ENCODE data around the gene REEP6.
"Not testable (repeated sequence)": the region's sequence is repeated elsewhere in the genome, so short reads cannot be mapped to it uniquely, and the experiment has no call there.

Gene REEP6

GRCh38 chr19:1514295-1514661, 23.3 kb downstream of the REEP6 start:
- Histone ChIP-seq H3K27me3 (replicated peaks; ENCODE audit: control insufficient read depth, insufficient read depth, low read length) (peaks cover 12% of the 10 kb centered on the region), H3K4me3 (ENCODE audit: low read length) (no peak overlapping the region), H3K9ac (ENCODE audit: low read length) (no peak overlapping the region), H3K9me3 (ENCODE audit: control insufficient read depth, low read length) (peaks cover 3% of the 10 kb centered on the region), H3K36me3 (ENCODE audit: control insufficient read depth, insufficient read depth, low read length, severe bottlenecking) (no peaks in the 10 kb centered on the region), H3K4me1 (ENCODE audit: control insufficient read depth, insufficient read depth, low read length) (peaks cover 3% of the 10 kb centered on the region)
- DNase-seq (ENCODE audit: low read depth), result no peak

GRCh38 chr19:1514986-1515721, 24.2 kb downstream of the REEP6 start:
- no peak for DNase-seq (ENCODE audit: low read depth)
- Histone ChIP-seq H3K27me3 (replicated peaks; ENCODE audit: control insufficient read depth, insufficient read depth, low read length) (peaks cover 12% of the 10 kb centered on the region), H3K4me3 (ENCODE audit: low read length) (no peak overlapping the region), H3K9me3 (ENCODE audit: control insufficient read depth, low read length) (peaks cover 3% of the 10 kb centered on the region), H3K36me3 (ENCODE audit: control insufficient read depth, insufficient read depth, low read length, severe bottlenecking) (no peaks in the 10 kb centered on the region), H3K4me1 (ENCODE audit: control insufficient read depth, insufficient read depth, low read length) (peaks cover 3% of the 10 kb centered on the region), H3K9ac (ENCODE audit: low read length) (no peak overlapping the region)

- no peaks in the 10 kb centered on the region for H3K36me3 ChIP-seq (ENCODE audit: control insufficient read depth, insufficient read depth, low read length, severe bottlenecking)
- no peak for DNase-seq (ENCODE audit: low read depth)
- peaks cover 3% of the 10 kb centered on the region for H3K4me1 ChIP-seq (ENCODE audit: control insufficient read depth, insufficient read depth, low read length)
- no peak overlapping the region for H3K4me3 ChIP-seq (ENCODE audit: low read length)
- H3K9ac ChIP-seq (ENCODE audit: low read length), result no peak overlapping the region
- H3K27me3 ChIP-seq (replicated peaks; ENCODE audit: control insufficient read depth, insufficient read depth, low read length), result peaks cover 12% of the 10 kb centered on the region
- H3K9me3 ChIP-seq (ENCODE audit: control insufficient read depth, low read length), result peaks cover 3% of the 10 kb centered on the region
These were observed 25.4 kb downstream of the REEP6 start for GRCh38 chr19:1516395-1516753.

- no peak for DNase-seq (ENCODE audit: low read depth)
- no peaks in the 10 kb centered on the region for H3K36me3 ChIP-seq (ENCODE audit: control insufficient read depth, insufficient read depth, low read length, severe bottlenecking)
- H3K9me3 ChIP-seq (ENCODE audit: control insufficient read depth, low read length), result peaks cover 3% of the 10 kb centered on the region
- H3K4me3 ChIP-seq (ENCODE audit: low read length), result no peak overlapping the region
- H3K4me1 ChIP-seq (ENCODE audit: control insufficient read depth, insufficient read depth, low read length), result no peaks in the 10 kb centered on the region
- H3K9ac ChIP-seq (ENCODE audit: low read length), result no peak overlapping the region
- peaks cover 22% of the 10 kb centered on the region for H3K27me3 ChIP-seq (replicated peaks; ENCODE audit: control insufficient read depth, insufficient read depth, low read length)
These were observed 27.5 kb downstream of the REEP6 start for GRCh38 chr19:1518471-1518870.

GRCh38 chr19:1519802-1520201, 28.8 kb downstream of the REEP6 start:
- H3K4me1 ChIP-seq (ENCODE audit: control insufficient read depth, insufficient read depth, low read length); DNase-seq (ENCODE audit: low read depth); H3K9me3 ChIP-seq (ENCODE audit: control insufficient read depth, low read length); H3K9ac ChIP-seq (ENCODE audit: low read length); H3K36me3 ChIP-seq (ENCODE audit: control insufficient read depth, insufficient read depth, low read length, severe bottlenecking); H3K4me3 ChIP-seq (ENCODE audit: low read length): not testable (repeated sequence)
- peaks cover 30% of the 10 kb centered on the region for H3K27me3 ChIP-seq (replicated peaks; ENCODE audit: control insufficient read depth, insufficient read depth, low read length)

GRCh38 chr19:1520203-1520780, 29.3 kb downstream of the REEP6 start:
- H3K27me3 ChIP-seq (replicated peaks; ENCODE audit: control insufficient read depth, insufficient read depth, low read length), result peaks cover 31% of the 10 kb centered on the region
- no peak for DNase-seq (ENCODE audit: low read depth)
- H3K9ac ChIP-seq (ENCODE audit: low read length), result no peak overlapping the region
- H3K4me3 ChIP-seq (ENCODE audit: low read length), result no peak overlapping the region
- no peaks in the 10 kb centered on the region for H3K4me1 ChIP-seq (ENCODE audit: control insufficient read depth, insufficient read depth, low read length)
- peaks cover 3% of the 10 kb centered on the region for H3K9me3 ChIP-seq (ENCODE audit: control insufficient read depth, low read length)
- H3K36me3 ChIP-seq (ENCODE audit: control insufficient read depth, insufficient read depth, low read length, severe bottlenecking), result no peaks in the 10 kb centered on the region

- H3K9me3 ChIP-seq (ENCODE audit: control insufficient read depth, low read length), result no peaks in the 10 kb centered on the region
- H3K27me3 ChIP-seq (replicated peaks; ENCODE audit: control insufficient read depth, insufficient read depth, low read length), result peaks cover 41% of the 10 kb centered on the region
- H3K36me3 ChIP-seq (ENCODE audit: control insufficient read depth, insufficient read depth, low read length, severe bottlenecking), result no peaks in the 10 kb centered on the region
- H3K9ac ChIP-seq (ENCODE audit: low read length), result no peak overlapping the region
- no peak overlapping the region for H3K4me3 ChIP-seq (ENCODE audit: low read length)
- no peak for DNase-seq (ENCODE audit: low read depth)
- H3K4me1 ChIP-seq (ENCODE audit: control insufficient read depth, insufficient read depth, low read length), result no peaks in the 10 kb centered on the region
These were observed 30.7 kb downstream of the REEP6 start for GRCh38 chr19:1521636-1522035.

- H3K9me3 ChIP-seq (ENCODE audit: control insufficient read depth, low read length), result no peaks in the 10 kb centered on the region
- H3K4me1 ChIP-seq (ENCODE audit: control insufficient read depth, insufficient read depth, low read length), result no peaks in the 10 kb centered on the region
- no peak overlapping the region for H3K4me3 ChIP-seq (ENCODE audit: low read length)
- no peak overlapping the region for H3K9ac ChIP-seq (ENCODE audit: low read length)
- peaks cover 41% of the 10 kb centered on the region for H3K27me3 ChIP-seq (replicated peaks; ENCODE audit: control insufficient read depth, insufficient read depth, low read length)
- DNase-seq (ENCODE audit: low read depth), result no peak
- no peaks in the 10 kb centered on the region for H3K36me3 ChIP-seq (ENCODE audit: control insufficient read depth, insufficient read depth, low read length, severe bottlenecking)
These were observed 31.1 kb downstream of the REEP6 start for GRCh38 chr19:1522061-1522460.

GRCh38 chr19:1522838-1523237, 31.9 kb downstream of the REEP6 start:
- Histone ChIP-seq H3K27me3 (replicated peaks; ENCODE audit: control insufficient read depth, insufficient read depth, low read length) (peaks cover 41% of the 10 kb centered on the region), H3K9me3 (ENCODE audit: control insufficient read depth, low read length) (no peaks in the 10 kb centered on the region), H3K4me3 (ENCODE audit: low read length) (no peak overlapping the region)

GRCh38 chr19:1523412-1524286, 32.7 kb downstream of the REEP6 start, which contains the start of gene PLK5:
Gene PLK5, plus strand, starts transcription at chr19:1524077. Its CDS starts 2,920 bp downstream, at chr19:1526997.
- no peaks in the 10 kb centered on the region for H3K36me3 ChIP-seq (ENCODE audit: control insufficient read depth, insufficient read depth, low read length, severe bottlenecking)
- no peaks in the 10 kb centered on the region for H3K9me3 ChIP-seq (ENCODE audit: control insufficient read depth, low read length)
- H3K9ac ChIP-seq (ENCODE audit: low read length), result no peak within 1 kb of the TSS
- no peak within 1 kb of the TSS for H3K4me3 ChIP-seq (ENCODE audit: low read length)
- H3K4me1 ChIP-seq (ENCODE audit: control insufficient read depth, insufficient read depth, low read length), result no peaks in the 10 kb centered on the region
- DNase-seq (ENCODE audit: low read depth), result no peak
- H3K27me3 ChIP-seq (replicated peaks; ENCODE audit: control insufficient read depth, insufficient read depth, low read length), result peaks cover 35% of the 10 kb centered on the region

More at GRCh38 chr19:1522838-1523237, 31.9 kb downstream of the REEP6 start:
- H3K36me3 ChIP-seq (ENCODE audit: control insufficient read depth, insufficient read depth, low read length, severe bottlenecking), result no peaks in the 10 kb centered on the region
- H3K9ac ChIP-seq (ENCODE audit: low read length), result no peak overlapping the region
- no peaks in the 10 kb centered on the region for H3K4me1 ChIP-seq (ENCODE audit: control insufficient read depth, insufficient read depth, low read length)
- no peak for DNase-seq (ENCODE audit: low read depth)

- Histone ChIP-seq H3K36me3 (ENCODE audit: control insufficient read depth, insufficient read depth, low read length, severe bottlenecking) (no peaks in the 10 kb centered on the region), H3K9ac (ENCODE audit: low read length) (no peak overlapping the region), H3K27me3 (replicated peaks; ENCODE audit: control insufficient read depth, insufficient read depth, low read length) (peaks cover 35% of the 10 kb centered on the region), H3K4me3 (ENCODE audit: low read length) (no peak overlapping the region), H3K9me3 (ENCODE audit: control insufficient read depth, low read length) (no peaks in the 10 kb centered on the region), H3K4me1 (ENCODE audit: control insufficient read depth, insufficient read depth, low read length) (no peaks in the 10 kb centered on the region)
- no peak for DNase-seq (ENCODE audit: low read depth)
These were observed 33.4 kb downstream of the REEP6 start for GRCh38 chr19:1524287-1524971.

Data from adipocyte (in vitro differentiated cells).